B cell (primary cell): ENCODE measurements around the gene SSH3. TPM values are rescaled to one million over a fixed set of nuclear protein-coding genes. Genes with fewer than 3 reads are reported as not detected.

Experiments
- ATAC-seq: fragments of 200-7000 bp; cut with Tn5 transposase; one replicate; pipeline ENCODE4 v1.10.0; 2021; ENCODE audit warnings: low read depth, mild to moderate bottlenecking, moderate number of reproducible peaks, moderate library complexity
- CTCF ChIA-PET: fragments of 350-600 bp; sonication (Branson Sonifier 250); formaldehyde crosslinking; loops from one replicate; lab custom pipeline; 2021; ENCODE audit warnings: antibody characterized with exemption, inconsistent platforms; lab: Charles Lee
- POLR2A ChIA-PET: fragments of 350-600 bp; sonication (Branson Sonifier 250); formaldehyde crosslinking; loops from one replicate; lab custom pipeline; 2021; ENCODE audit warnings: antibody characterized with exemption; lab: Charles Lee
- DNase-seq: peaks from one replicate; pipeline ENCODE4 v3.0.0; 2013
- H2AFZ ChIP-seq: 2 replicates; pipeline ENCODE4 v1.6.1; 2012; ENCODE audit warnings: mild to moderate bottlenecking, low read depth, low read length; ENCODE audit not compliant: insufficient read depth, poor library complexity, severe bottlenecking
- H3K27ac ChIP-seq, 2 donors: 1 replicate in 1 of 2; 2 replicates in 1 of 2; pipeline ENCODE4 v1.5.1; 2012 to 2013; ENCODE audit warnings: low read length in 2 of 2, mild to moderate bottlenecking in 2 of 2, moderate library complexity in 1 of 2
- H3K27me3 ChIP-seq, 4 experiments: fragments of 200-600 bp in 1 of 4; sonication (generic) in 1 of 4; replicated peaks in 1 of 4; 1 replicate in 2 of 4; 2 replicates in 2 of 4; pipeline versions ENCODE4 v1.6.1 to v1.7.0; 2013 to 2016; ENCODE audit warnings: low read length in 3 of 4, mild to moderate bottlenecking in 2 of 4, mixed read lengths in 1 of 4, moderate library complexity in 1 of 4; ENCODE audit not compliant: insufficient read depth in 4 of 4, control insufficient read depth in 3 of 4; ENCODE audit errors: control extremely low read depth in 1 of 4
- H3K36me3 ChIP-seq, 2 experiments: replicated peaks in 1 of 2; 1 replicate in 1 of 2; 2 replicates in 1 of 2; pipeline versions ENCODE4 v1.6.1 to v1.7.1; 2013; ENCODE audit warnings: low read length in 1 of 2; ENCODE audit not compliant: insufficient read depth in 2 of 2, control insufficient read depth in 1 of 2; ENCODE audit errors: control extremely low read depth in 1 of 2, extremely low read depth in 1 of 2
- H3K4me1 ChIP-seq, 2 donors: fragments of 200-600 bp in 1 of 2; sonication (generic) in 1 of 2; 1 replicate in 1 of 2; 2 replicates in 1 of 2; pipeline versions ENCODE4 v1.5.1 to v1.6.1; 2013 to 2017; ENCODE audit warnings: low read length in 2 of 2; ENCODE audit not compliant: control insufficient read depth in 2 of 2, insufficient read depth in 2 of 2
- H3K4me2 ChIP-seq: replicated peaks from 2 replicates; pipeline ENCODE3; 2012; ENCODE audit warnings: mild to moderate bottlenecking, low read depth, low read length; ENCODE audit not compliant: poor library complexity, severe bottlenecking
- H3K4me3 ChIP-seq, 5 experiments: fragments of 200-600 bp in 1 of 5; sonication (generic) in 1 of 5; 1 replicate in 3 of 5; 2 replicates in 2 of 5; pipeline versions ENCODE4 v1.5.1 to v1.7.0; 2011 to 2016; ENCODE audit warnings: low read length in 4 of 5, mild to moderate bottlenecking in 4 of 5, low read depth in 2 of 5, control low read depth in 1 of 5, moderate library complexity in 1 of 5; ENCODE audit not compliant: insufficient read depth in 1 of 5; ENCODE audit errors: control extremely low read depth in 1 of 5, extremely low read depth in 1 of 5
- H3K79me2 ChIP-seq: fragments of 200-600 bp; sonication (generic); one replicate; pipeline ENCODE4 v1.6.0; 2016; ENCODE audit warnings: low read length; ENCODE audit not compliant: control insufficient read depth, insufficient read depth
- H3K9ac ChIP-seq: fragments of 200-600 bp; sonication (generic); 2 replicates; pipeline ENCODE4 v1.6.1; 2017; ENCODE audit warnings: mild to moderate bottlenecking, low read length, moderate library complexity
- H3K9me3 ChIP-seq, 3 donors: one replicate each; pipeline versions ENCODE4 v1.6.1 to v1.7.1; 2013; ENCODE audit warnings: low read length in 2 of 3; ENCODE audit not compliant: control insufficient read depth in 2 of 3, insufficient read depth in 1 of 3; ENCODE audit errors: control extremely low read depth in 1 of 3
- H4K20me1 ChIP-seq: 2 replicates; pipeline ENCODE4 v1.6.0; 2012; ENCODE audit warnings: mild to moderate bottlenecking, low read length; ENCODE audit not compliant: insufficient read depth, control insufficient read depth, poor library complexity, severe bottlenecking
- H3K27ac Mint-ChIP-seq: one replicate; pipeline ENCODE4 v1.8.0; 2021; ENCODE audit warnings: mixed read lengths
- H3K27me3 Mint-ChIP-seq: one replicate; pipeline ENCODE4 v1.8.0; 2021; ENCODE audit warnings: mixed read lengths
- H3K4me1 Mint-ChIP-seq: one replicate; pipeline ENCODE4 v1.8.0; 2021; ENCODE audit warnings: mixed read lengths
- H3K4me3 Mint-ChIP-seq: one replicate; pipeline ENCODE4 v1.8.0; 2021; ENCODE audit warnings: mixed read lengths
- H3K9me3 Mint-ChIP-seq: one replicate; pipeline ENCODE4 v1.8.0; 2022; ENCODE audit warnings: mixed read lengths; ENCODE audit not compliant: insufficient read depth
- EZH2 ChIP-seq: IDR thresholded peaks from 2 replicates; pipeline ENCODE4 v1.6.1; 2012; ENCODE audit warnings: borderline replicate concordance, low read depth, mild to moderate bottlenecking, moderate library complexity, low read length; ENCODE audit not compliant: insufficient read depth, poor library complexity, severe bottlenecking
- WGBS: methylation state at CpG from one replicate; pipeline ENCODE4 v1.1.5; 2013; ENCODE audit warnings: missing lambda C conversion rate; ENCODE audit not compliant: insufficient coverage; 5-methylcytosine and 5-hydroxymethylcytosine counted together
- intact Hi-C: fragments of 100-400 bp; cut with micrococcal nuclease; formaldehyde crosslinking; loops from one replicate; pipeline ENCODE4 v1.10.0; 2022
- polyA plus RNA-seq: library from polyadenylated mRNA; depleted of rRNA; stranded (reverse); fragments of >200 nt; gene quantifications from 2 replicates; pipeline ENCODE4 v1.2.3, GENCODE V29; 2012
- total RNA-seq, 2 donors: library from RNA; stranded (reverse); fragments of 120-200 nt in 1 of 2; gene quantifications; 1 replicate in 1 of 2; 2 replicates in 1 of 2; pipeline versions ENCODE4 v1.2.3 to v1.2.4, GENCODE V29; 2013 to 2022
- TF ChIP-seq, protein P1 (sequence below): fragments of 200-600 bp; IDR thresholded peaks from one replicate; pipeline ENCODE4 v1.8.0; 2022; ENCODE audit warnings: antibody characterized with exemption, mild to moderate bottlenecking

Gene SSH3
- total and polyA plus RNA-seq, 2 donors (not counting 1 experiment from before 2014, with no cell fraction given), result 4.0 to 7.2 TPM

DNA sequence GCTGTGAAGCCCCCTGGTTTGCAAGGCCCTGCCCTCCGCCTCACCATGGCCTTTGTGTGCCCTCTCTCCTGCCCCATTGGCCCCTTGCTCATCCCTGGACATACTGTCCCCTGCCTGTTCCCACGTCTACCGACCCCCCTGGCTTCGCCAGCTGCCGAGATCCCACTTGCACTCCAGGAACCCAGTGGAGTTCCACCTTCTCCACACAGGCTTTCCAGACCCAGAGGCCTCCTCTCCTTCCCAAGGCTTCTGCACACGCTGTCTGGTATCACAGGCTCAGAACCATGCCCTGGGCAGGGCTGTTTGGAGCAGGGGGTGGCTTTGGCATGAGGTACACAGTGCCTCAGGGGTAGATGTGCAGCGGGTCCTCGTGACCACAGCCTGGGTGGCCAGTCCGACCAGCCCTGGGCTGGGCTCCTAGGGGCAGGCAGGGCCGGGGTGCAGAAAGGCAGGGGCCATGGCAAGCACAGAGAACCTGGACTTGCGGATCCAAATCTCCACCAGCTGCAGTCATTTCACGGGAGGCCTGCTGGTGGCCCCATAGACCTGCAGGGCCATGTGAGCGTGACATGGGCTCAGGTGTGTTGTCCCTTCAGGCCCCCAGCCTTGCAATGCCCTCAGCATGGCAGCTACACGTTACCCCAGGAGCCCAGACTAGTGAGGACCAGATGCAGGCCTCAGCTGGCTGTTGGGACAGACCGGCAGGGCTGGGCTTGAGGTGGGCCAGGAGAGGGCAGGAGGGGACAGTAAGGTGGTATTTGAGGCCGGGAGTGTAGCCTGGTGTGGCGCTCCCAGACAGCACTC lies 27.5 kb upstream of the SSH3 start:
- H3K79me2 ChIP-seq, result peaks cover 100% of the 10 kb centered on the region

More for the DNA sequence above, 27.5 kb upstream of the SSH3 start:
- no peak for ATAC-seq
- Mint-ChIP-seq H3K9me3 (no peaks in the 10 kb centered on the region), H3K4me3 (peak overlapping the region; percentile 74), H3K27ac (peak overlapping the region; percentile 95), H3K4me1 (peaks cover 91% of the 10 kb centered on the region), H3K27me3 (no peaks in the 10 kb centered on the region)
- peaks cover 98 to 99% of the 10 kb centered on the region in 2 donors for H3K4me1 ChIP-seq
- 79% methylated on average over 16 of the region's 17 CpGs for WGBS
- H3K9me3 ChIP-seq, result no peaks in the 10 kb centered on the region
- H4K20me1 ChIP-seq, result peaks cover 75% of the 10 kb centered on the region
- intact Hi-C loops, result loop anchor here (2.0 kb wide), 1 partner anchor 207 kb away; the partner anchor contains the start of gene AIP
- TF ChIP-seq, protein P1, sequence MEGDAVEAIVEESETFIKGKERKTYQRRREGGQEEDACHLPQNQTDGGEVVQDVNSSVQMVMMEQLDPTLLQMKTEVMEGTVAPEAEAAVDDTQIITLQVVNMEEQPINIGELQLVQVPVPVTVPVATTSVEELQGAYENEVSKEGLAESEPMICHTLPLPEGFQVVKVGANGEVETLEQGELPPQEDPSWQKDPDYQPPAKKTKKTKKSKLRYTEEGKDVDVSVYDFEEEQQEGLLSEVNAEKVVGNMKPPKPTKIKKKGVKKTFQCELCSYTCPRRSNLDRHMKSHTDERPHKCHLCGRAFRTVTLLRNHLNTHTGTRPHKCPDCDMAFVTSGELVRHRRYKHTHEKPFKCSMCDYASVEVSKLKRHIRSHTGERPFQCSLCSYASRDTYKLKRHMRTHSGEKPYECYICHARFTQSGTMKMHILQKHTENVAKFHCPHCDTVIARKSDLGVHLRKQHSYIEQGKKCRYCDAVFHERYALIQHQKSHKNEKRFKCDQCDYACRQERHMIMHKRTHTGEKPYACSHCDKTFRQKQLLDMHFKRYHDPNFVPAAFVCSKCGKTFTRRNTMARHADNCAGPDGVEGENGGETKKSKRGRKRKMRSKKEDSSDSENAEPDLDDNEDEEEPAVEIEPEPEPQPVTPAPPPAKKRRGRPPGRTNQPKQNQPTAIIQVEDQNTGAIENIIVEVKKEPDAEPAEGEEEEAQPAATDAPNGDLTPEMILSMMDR, result no peak
- TF ChIP-seq EZH2, result no peak
- H2AFZ ChIP-seq, result no peak overlapping the region
- no peaks in the 10 kb centered on the region for H3K27me3 ChIP-seq
- peak; percentile 41 for DNase-seq
- CTCF ChIA-PET, result interaction anchor here (0.9 to 5.5 kb wide), 3 partner anchors 7 to 42 kb away, joined by 4 to 46 read pairs (median 7); partner anchors contain the start of gene GRK2
- POLR2A ChIA-PET, result interaction anchor here (1.7 to 3.5 kb wide), 3 partner anchors 8 to 77 kb away, joined by 4 to 51 read pairs (median 13); partner anchors contain the start of genes ANKRD13D and GRK2
- peak overlapping the region; percentile 4 for H3K9ac ChIP-seq
- peaks cover 0 to 77% of the 10 kb centered on the region in 2 experiments for H3K36me3 ChIP-seq
- no peak overlapping the region for H3K4me3 ChIP-seq
- peak overlapping the region; percentile 76 to 82 for H3K27ac ChIP-seq
- peak overlapping the region; percentile 92 for H3K4me2 ChIP-seq
